ENCODE results near the gene ZNF670. TPM values are rescaled to one million over a fixed set of nuclear protein-coding genes. Genes with fewer than 3 reads are reported as not detected.
A peak's percentile ranks its signal among the peaks of the same experiment; 100 is the strongest.

Gene ZNF670
- total and polyA plus RNA-seq, 9 of the 15 experiments (the other 6 are each of a cell fraction or from before 2014, with no cell fraction given), result 7.1 to 23.4 (median 11.8) TPM

GRCh38 chr1:247054992-247055415 is 23.6 kb downstream of the ZNF670 start (continued):
- TF ChIP-seq RAD21 (CRISPR knock-in tag; conservative IDR thresholded peaks at IDR 0.05 in 1 of 2, IDR thresholded peaks at IDR 0.05 in 1 of 2) (no peak), ETV5 (CRISPR knock-in tag; IDR thresholded peaks at IDR 0.05; ENCODE audit: low read depth) (no peak), ZC3H11A (IDR thresholded peaks at IDR 0.05; ENCODE audit: low read depth, low read length) (no peak), THRAP3 (IDR thresholded peaks at IDR 0.05; ENCODE audit: borderline replicate concordance) (no peak), ZKSCAN3 (CRISPR knock-in tag; IDR thresholded peaks at IDR 0.05) (no peak), RBM22 (IDR thresholded peaks at IDR 0.05; ENCODE audit: low read depth, low read length, poor library complexity, severe bottlenecking) (no peak), XRCC5 (IDR thresholded peaks at IDR 0.05; ENCODE audit: low read depth, low read length) (no peak), CCAR2 (IDR thresholded peaks at IDR 0.05; ENCODE audit: low read depth, low read length) (no peak), E2F5 (CRISPR knock-in tag; IDR thresholded peaks at IDR 0.05) (no peak), ZNF696 (CRISPR knock-in tag; conservative IDR thresholded peaks at IDR 0.05) (no peak), HMG20A (CRISPR knock-in tag; conservative IDR thresholded peaks at IDR 0.05) (no peak), ZNF785 (CRISPR knock-in tag; IDR thresholded peaks at IDR 0.05) (no peak), TAF15 (IDR thresholded peaks at IDR 0.05; ENCODE audit: low read depth, low read length) (no peak), SIX5 (IDR thresholded peaks at IDR 0.05; ENCODE audit: borderline replicate concordance in 1 of 2, insufficient read depth in 1 of 2, low read depth in 1 of 2, low read length in 2 of 2) (no peak), E2F1 (CRISPR knock-in tag; IDR thresholded peaks at IDR 0.05) (no peak), ZNF695 (CRISPR knock-in tag; IDR thresholded peaks at IDR 0.05) (no peak), ATF3 (IDR thresholded peaks at IDR 0.05) (peak; percentile 56), ATF3 (CRISPR knock-in tag; conservative IDR thresholded peaks at IDR 0.05) (no peak), ADNP (tag; IDR thresholded peaks at IDR 0.05) (no peak), HEY1 (CRISPR knock-in tag; IDR thresholded peaks at IDR 0.05; ENCODE audit: borderline replicate concordance) (no peak), ZNF444 (CRISPR knock-in tag; IDR thresholded peaks at IDR 0.05) (no peak), ZNF224 (CRISPR knock-in tag; IDR thresholded peaks at IDR 0.05) (no peak), L3MBTL2 (IDR thresholded peaks at IDR 0.05) (no peak), SMAD2 (IDR thresholded peaks at IDR 0.05; ENCODE audit: low read depth, low read length) (no peak), NR2C1 (IDR thresholded peaks at IDR 0.05) (no peak), NR2C1 (tag; IDR thresholded peaks at IDR 0.05) (no peak), OTX1 (CRISPR knock-in tag; IDR thresholded peaks at IDR 0.05) (no peak), NFXL1 (CRISPR knock-in tag; IDR thresholded peaks at IDR 0.05) (no peak), ZBTB17 (CRISPR knock-in tag; IDR thresholded peaks at IDR 0.05) (no peak), TARDBP (IDR thresholded peaks at IDR 0.05) (no peak), RB1 (IDR thresholded peaks at IDR 0.05; ENCODE audit: low read depth) (no peak), IFI16 (CRISPR knock-in tag; IDR thresholded peaks at IDR 0.05) (no peak)

All from K562 (cell line).